ENCODE measurements around the gene CAPZB. TPM values are rescaled to one million over a fixed set of nuclear protein-coding genes. Genes with fewer than 3 reads are reported as not detected.

Gene CAPZB
- total and polyA plus RNA-seq, 2 of the 4 experiments (the other 2 are of a cell fraction) = 216 to 304 TPM

- no peak for DNase-seq
- Histone ChIP-seq H3K36me3 (ENCODE audit: control insufficient read depth, insufficient read depth, low read length) (peaks cover 39% of the 10 kb centered on the region), H2AK5ac (ENCODE audit: low read depth, low read length) (no peak overlapping the region), H2BK15ac (ENCODE audit: low read depth, low read length) (no peak overlapping the region), H2BK20ac (ENCODE audit: low read depth, low read length) (no peak overlapping the region), H3K79me1 (ENCODE audit: low read depth in 1 of 2, low read length in 2 of 2) (peaks cover 27 to 85% of the 10 kb centered on the region in 2 experiments), H3K9me1 (ENCODE audit: insufficient read depth, low read length) (peaks cover 14% of the 10 kb centered on the region), H2AFZ (replicated peaks; ENCODE audit: low read length, poor library complexity) (no peak overlapping the region), H4K91ac (ENCODE audit: insufficient read depth, low read depth, low read length) (no peak overlapping the region), H4K8ac (ENCODE audit: low read depth in 2 of 2, low read length in 2 of 2) (no peak overlapping the region), H3K9ac (ENCODE audit: low read depth, low read length) (no peak overlapping the region), H4K5ac (ENCODE audit: low read depth, low read length) (no peak overlapping the region), H3K4me2 (ENCODE audit: low read depth, low read length) (no peak overlapping the region), H3K27me3 (ENCODE audit: control insufficient read depth, insufficient read depth, low read length) (no peaks in the 10 kb centered on the region), H2BK120ac (ENCODE audit: low read depth, low read length) (no peak overlapping the region), H3K4me1 (ENCODE audit: control insufficient read depth, insufficient read depth, low read length) (peaks cover 6% of the 10 kb centered on the region; the same call in 1 of the 2 replicates), H3K23ac (ENCODE audit: low read depth, low read length) (no peak overlapping the region), H2BK5ac (ENCODE audit: low read depth, low read length, poor library complexity, severe bottlenecking) (no peak overlapping the region), H3K4me3 (ENCODE audit: insufficient read depth, low read depth, low read length) (no peak overlapping the region), H3K4ac (ENCODE audit: low read depth, low read length) (no peak overlapping the region), H3K18ac (ENCODE audit: low read depth, low read length) (no peak overlapping the region), H4K20me1 (ENCODE audit: insufficient read depth, low read length) (peaks cover 67% of the 10 kb centered on the region), H3K27ac (ENCODE audit: insufficient read depth, low read length) (no peak overlapping the region), H3K9me3 (ENCODE audit: control insufficient read depth, insufficient read depth, low read length) (no peaks in the 10 kb centered on the region), H2AK9ac (replicated peaks; ENCODE audit: low read depth, low read length, poor library complexity) (no peak overlapping the region), H3K14ac (replicated peaks; ENCODE audit: low read depth, low read length) (no peak overlapping the region), H3K56ac (ENCODE audit: extremely low read depth, insufficient read depth, low read length) (no peak overlapping the region)
- POLR2A ChIA-PET (ENCODE audit: unreplicated experiment) = no interaction called here
- dilution Hi-C loops (cut with HindIII; ENCODE audit: low sequenced_read_pairs, unreplicated experiment) (no loop called here), intact Hi-C loops (cut with micrococcal nuclease) (no loop called here), in situ Hi-C loops (cut with MboI; ENCODE audit: low sequenced_read_pairs) (no loop called here)
- no peak for ATAC-seq (ENCODE audit: low read depth)
- 60% methylated on average over 1 of the region's 8 CpGs; no CpG with 5 or more reads in 1 of the 2 experiments for WGBS, 2 experiments (ENCODE audit: extremely low coverage in 2 of 2, insufficient read length in 1 of 2)
- CTCF ChIA-PET = interaction anchor here (0.6 kb wide), 1 partner anchor 48 kb away, joined by 3 read pairs; no protein-coding TSS in a partner anchor
- no TSS peak for BruUV-seq (replicated peaks)
- TF ChIP-seq ELK1 (IDR thresholded peaks at IDR 0.05; ENCODE audit: borderline replicate concordance, low read depth, low read length) (no peak), CHD1 (IDR thresholded peaks at IDR 0.05; ENCODE audit: low read depth, low read length) (no peak), MXI1 (IDR thresholded peaks at IDR 0.05; ENCODE audit: borderline replicate concordance, low read depth, low read length) (no peak), RAD21 (IDR thresholded peaks at IDR 0.05; ENCODE audit: low read length) (no peak), POLR2A (IDR thresholded peaks at IDR 0.05; ENCODE audit: low read depth, low read length) (no peak), NFE2L2 (IDR thresholded peaks at IDR 0.05; ENCODE audit: low read depth, low read length) (no peak), CEBPB (IDR thresholded peaks at IDR 0.05; ENCODE audit: low read depth, low read length) (no peak), BHLHE40 (IDR thresholded peaks at IDR 0.05; ENCODE audit: low read depth, low read length) (no peak), USF2 (IDR thresholded peaks at IDR 0.05; ENCODE audit: low read depth, low read length) (no peak), MAFK (IDR thresholded peaks at IDR 0.05; ENCODE audit: low read depth, low read length) (no peak), SMC3 (IDR thresholded peaks at IDR 0.05; ENCODE audit: low read depth, low read length) (no peak), RFX5 (IDR thresholded peaks at IDR 0.05; ENCODE audit: low read depth, low read length) (no peak), CTCF (conservative IDR thresholded peaks at IDR 0.05; ENCODE audit: low read depth, low read length) (no peak), RCOR1 (IDR thresholded peaks at IDR 0.05; ENCODE audit: insufficient replicate concordance, low read length) (no peak), MAZ (IDR thresholded peaks at IDR 0.05; ENCODE audit: borderline replicate concordance, low read depth, low read length) (no peak), FOS (IDR thresholded peaks at IDR 0.05; ENCODE audit: low read depth, low read length) (no peak)
Observed at GRCh38 chr1:19358710-19359109, 126.6 kb downstream of the CAPZB start.
